ENCODE results near the gene SPAM1. TPM values are rescaled to one million over a fixed set of nuclear protein-coding genes. Genes with fewer than 3 reads are reported as not detected.

SPAM1 gene
- not detected in 2 replicates for total RNA-seq (2014; rRNA removed; shearing (Covaris generic))

GRCh38 chr7:123924941-123925340 lies at the start of gene SPAM1:
TSS of gene SPAM1 (plus strand) at chr7:123925241. CDS start at chr7:123953571, 28,330 bp downstream.

Other genes starting within 250 kb of the SPAM1 start
- gene WASL, start 176.2 kb upstream of the SPAM1 start, total RNA-seq (2014; rRNA removed; shearing (Covaris generic)): 8.8 and 9.8 TPM in 2 replicates
- gene HYAL4, start 80.1 kb upstream of the SPAM1 start, total RNA-seq (2014; rRNA removed; shearing (Covaris generic)): 0.05 and 0.23 TPM in 2 replicates
- gene TMEM229A, start 107.8 kb downstream of the SPAM1 start, total RNA-seq (2014; rRNA removed; shearing (Covaris generic)): not detected in 2 replicates

Data from A375 (cell line).